HFFc6 (cell line): Measurements from ENCODE around the gene ATP8B2. TPM values are rescaled to one million over a fixed set of nuclear protein-coding genes. Genes with fewer than 3 reads are reported as not detected.

Experiments used
- DNase-seq: peaks from one replicate; pipeline ENCODE4 v3.0.0-alpha.2; 2018
- H3K27ac Mint-ChIP-seq: 2 replicates; pipeline ENCODE4 v1.8.0; 2020; ENCODE audit warnings: mild to moderate bottlenecking, mixed read lengths
- H3K27me3 Mint-ChIP-seq: 2 replicates; pipeline ENCODE4 v1.8.0; 2021; ENCODE audit warnings: mild to moderate bottlenecking, moderate library complexity, mixed read lengths; ENCODE audit not compliant: insufficient read depth
- H3K36me3 Mint-ChIP-seq: 2 replicates; pipeline ENCODE4 v1.8.0; 2021; ENCODE audit warnings: low read depth, mixed read lengths
- H3K4me1 Mint-ChIP-seq: 2 replicates; pipeline ENCODE4 v1.8.0; 2020; ENCODE audit warnings: low read depth, mixed read lengths
- H3K4me3 Mint-ChIP-seq: 2 replicates; pipeline ENCODE4 v1.8.0; 2020; ENCODE audit warnings: mild to moderate bottlenecking, moderate library complexity, mixed read lengths
- H3K9me3 Mint-ChIP-seq: 2 replicates; pipeline ENCODE4 v1.8.0; 2020; ENCODE audit warnings: mild to moderate bottlenecking, mixed read lengths
- total RNA-seq, 6 experiments: library from RNA; stranded (reverse); fragmentation: NEBNext Ultra II Directional; extraction: Animal tissue kit (Norgen Biotek cat#: 25700); gene quantifications; 2 replicates in 1 of 6; 3 replicates in 5 of 6; pipeline ENCODE4 v1.2.3, GENCODE V29; 2021
- TF ChIP-seq, protein P1 (sequence below): fragments of 200-600 bp; sonication (generic); IDR thresholded peaks from 2 replicates; pipeline ENCODE4 v1.5.0; 2021; ENCODE audit warnings: antibody characterized with exemption, mild to moderate bottlenecking

Gene ATP8B2
- total RNA-seq, 6 experiments from 2014 or later: 91.3 to 119 (median 107) TPM

DNA sequence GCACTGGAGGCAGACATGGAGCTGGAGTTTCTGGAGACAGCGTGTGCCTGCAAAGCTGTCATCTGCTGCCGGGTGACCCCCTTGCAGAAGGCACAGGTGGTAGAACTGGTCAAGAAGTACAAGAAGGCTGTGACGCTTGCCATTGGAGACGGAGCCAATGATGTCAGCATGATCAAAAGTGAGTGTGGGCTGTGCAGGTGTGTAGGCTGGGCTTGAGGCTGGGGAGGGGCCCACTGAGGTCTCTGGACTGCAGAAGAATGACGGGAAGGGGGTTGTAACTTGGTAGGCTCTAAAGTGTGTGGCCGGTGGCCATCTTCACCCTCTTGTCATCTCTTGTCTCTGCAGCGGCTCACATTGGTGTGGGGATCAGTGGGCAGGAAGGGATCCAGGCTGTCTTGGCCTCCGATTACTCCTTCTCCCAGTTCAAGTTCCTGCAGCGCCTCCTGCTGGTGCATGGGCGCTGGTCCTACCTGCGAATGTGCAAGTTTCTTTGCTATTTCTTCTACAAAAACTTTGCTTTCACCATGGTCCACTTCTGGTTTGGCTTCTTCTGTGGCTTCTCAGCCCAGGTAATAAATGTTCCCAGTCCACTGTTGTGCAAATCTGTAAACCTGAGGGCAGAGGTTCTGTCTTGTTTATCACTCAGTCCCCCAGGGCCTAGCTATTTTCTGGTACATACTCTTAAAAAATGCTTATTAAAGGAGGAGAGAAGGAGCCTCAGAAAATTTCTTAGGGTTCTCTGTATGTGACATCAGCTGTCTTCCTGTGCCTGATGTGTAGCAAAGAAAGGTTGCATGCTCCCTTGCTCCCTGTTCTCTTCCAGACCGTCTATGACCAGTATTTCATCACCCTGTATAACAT lies 19.9 kb downstream of the ATP8B2 start:
- Mint-ChIP-seq H3K27ac (no peak overlapping the region; the same call in 1 of the 2 replicates), H3K4me1 (no peaks in the 10 kb centered on the region), H3K36me3 (peaks cover 61% of the 10 kb centered on the region), H3K27me3 (peaks cover 8% of the 10 kb centered on the region), H3K9me3 (no peaks in the 10 kb centered on the region), H3K4me3 (no peak overlapping the region)
- TF ChIP-seq, protein P1, sequence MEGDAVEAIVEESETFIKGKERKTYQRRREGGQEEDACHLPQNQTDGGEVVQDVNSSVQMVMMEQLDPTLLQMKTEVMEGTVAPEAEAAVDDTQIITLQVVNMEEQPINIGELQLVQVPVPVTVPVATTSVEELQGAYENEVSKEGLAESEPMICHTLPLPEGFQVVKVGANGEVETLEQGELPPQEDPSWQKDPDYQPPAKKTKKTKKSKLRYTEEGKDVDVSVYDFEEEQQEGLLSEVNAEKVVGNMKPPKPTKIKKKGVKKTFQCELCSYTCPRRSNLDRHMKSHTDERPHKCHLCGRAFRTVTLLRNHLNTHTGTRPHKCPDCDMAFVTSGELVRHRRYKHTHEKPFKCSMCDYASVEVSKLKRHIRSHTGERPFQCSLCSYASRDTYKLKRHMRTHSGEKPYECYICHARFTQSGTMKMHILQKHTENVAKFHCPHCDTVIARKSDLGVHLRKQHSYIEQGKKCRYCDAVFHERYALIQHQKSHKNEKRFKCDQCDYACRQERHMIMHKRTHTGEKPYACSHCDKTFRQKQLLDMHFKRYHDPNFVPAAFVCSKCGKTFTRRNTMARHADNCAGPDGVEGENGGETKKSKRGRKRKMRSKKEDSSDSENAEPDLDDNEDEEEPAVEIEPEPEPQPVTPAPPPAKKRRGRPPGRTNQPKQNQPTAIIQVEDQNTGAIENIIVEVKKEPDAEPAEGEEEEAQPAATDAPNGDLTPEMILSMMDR: peak; percentile 92
- DNase-seq: peak; percentile 34

DNA sequence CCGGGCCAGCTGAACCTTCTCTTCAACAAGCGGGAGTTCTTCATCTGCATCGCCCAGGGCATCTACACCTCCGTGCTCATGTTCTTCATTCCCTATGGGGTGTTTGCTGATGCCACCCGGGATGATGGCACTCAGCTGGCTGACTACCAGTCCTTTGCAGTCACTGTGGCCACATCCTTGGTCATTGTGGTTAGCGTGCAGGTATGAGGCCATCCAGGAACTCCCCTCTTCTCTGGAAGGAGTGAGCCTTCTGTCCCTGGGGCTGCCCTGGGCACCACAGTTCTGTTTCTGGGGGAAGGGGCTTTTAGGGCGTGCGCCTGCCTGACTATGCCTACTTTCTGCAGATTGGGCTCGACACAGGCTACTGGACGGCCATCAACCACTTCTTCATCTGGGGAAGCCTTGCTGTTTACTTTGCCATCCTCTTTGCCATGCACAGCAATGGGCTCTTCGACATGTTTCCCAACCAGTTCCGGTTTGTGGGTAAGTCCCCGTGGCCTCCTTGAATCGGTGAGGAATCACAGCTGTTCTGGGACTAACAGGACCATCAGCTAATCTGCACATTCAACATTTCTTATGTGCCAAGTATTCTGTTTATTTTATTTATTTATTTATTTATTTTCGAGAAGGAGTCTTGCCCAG lies 21.1 kb downstream of the ATP8B2 start:
- H3K9me3 Mint-ChIP-seq: no peaks in the 10 kb centered on the region
- H3K27me3 Mint-ChIP-seq: peaks cover 8% of the 10 kb centered on the region
- no peak overlapping the region for H3K4me3 Mint-ChIP-seq
- H3K27ac Mint-ChIP-seq: no peak overlapping the region
- no peak for DNase-seq
- TF ChIP-seq, protein P1: no peak
- H3K4me1 Mint-ChIP-seq: no peaks in the 10 kb centered on the region
- H3K36me3 Mint-ChIP-seq: peaks cover 57% of the 10 kb centered on the region

DNA sequence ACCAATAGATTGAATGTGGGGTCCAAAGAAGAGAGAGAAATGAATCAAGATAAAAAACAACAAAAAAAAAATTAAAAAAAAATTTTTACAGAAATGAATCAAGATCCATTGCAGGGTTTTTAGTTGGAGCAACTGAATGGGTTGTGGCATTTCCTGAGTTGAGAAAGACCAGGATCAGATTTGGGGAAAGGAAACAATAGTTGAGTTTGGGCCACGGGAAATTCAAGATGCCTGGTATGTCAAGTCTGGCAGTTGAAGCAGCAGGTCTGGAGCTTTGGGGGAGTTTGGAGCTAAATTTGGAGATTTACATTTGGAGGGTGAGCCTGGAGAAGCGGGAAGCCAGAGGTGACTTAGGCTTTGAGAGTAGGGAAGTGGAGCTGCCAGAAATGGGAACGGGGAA lies 22.6 kb downstream of the ATP8B2 start:
- no peak for DNase-seq
- Mint-ChIP-seq H3K4me3 (no peak overlapping the region), H3K36me3 (peaks cover 47% of the 10 kb centered on the region), H3K27ac (no peak overlapping the region), H3K27me3 (peaks cover 8% of the 10 kb centered on the region), H3K9me3 (no peaks in the 10 kb centered on the region), H3K4me1 (peaks cover 7% of the 10 kb centered on the region)
- TF ChIP-seq, protein P1: no peak

DNA sequence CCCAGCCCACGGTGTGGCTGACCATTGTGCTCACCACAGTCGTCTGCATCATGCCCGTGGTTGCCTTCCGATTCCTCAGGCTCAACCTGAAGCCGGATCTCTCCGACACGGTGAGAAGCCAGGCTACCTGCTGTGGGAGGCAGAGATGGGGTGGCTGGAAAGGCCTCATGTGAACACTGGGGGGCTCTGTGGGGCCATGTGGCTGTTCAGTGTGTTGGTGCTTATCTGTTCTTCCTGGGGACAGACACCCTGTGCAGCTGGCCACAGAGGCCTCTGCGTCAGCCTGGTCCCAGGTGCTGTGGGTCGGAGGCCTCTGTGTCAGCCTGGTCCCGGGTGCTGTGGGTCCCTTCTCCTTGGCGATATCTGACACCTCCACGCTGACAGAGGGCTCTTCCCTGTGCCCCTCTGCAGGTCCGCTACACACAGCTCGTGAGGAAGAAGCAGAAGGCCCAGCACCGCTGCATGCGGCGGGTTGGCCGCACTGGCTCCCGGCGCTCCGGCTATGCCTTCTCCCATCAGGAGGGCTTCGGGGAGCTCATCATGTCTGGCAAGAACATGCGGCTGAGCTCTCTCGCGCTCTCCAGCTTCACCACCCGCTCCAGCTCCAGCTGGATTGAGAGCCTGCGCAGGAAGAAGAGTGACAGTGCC lies 23.2 kb downstream of the ATP8B2 start:
- Mint-ChIP-seq H3K36me3 (peaks cover 41% of the 10 kb centered on the region; the same call in 1 of the 2 replicates), H3K4me1 (peaks cover 13% of the 10 kb centered on the region), H3K27ac (no peak overlapping the region), H3K27me3 (peaks cover 8% of the 10 kb centered on the region), H3K4me3 (no peak overlapping the region), H3K9me3 (no peaks in the 10 kb centered on the region)
- DNase-seq: no peak
- TF ChIP-seq, protein P1: no peak

DNA sequence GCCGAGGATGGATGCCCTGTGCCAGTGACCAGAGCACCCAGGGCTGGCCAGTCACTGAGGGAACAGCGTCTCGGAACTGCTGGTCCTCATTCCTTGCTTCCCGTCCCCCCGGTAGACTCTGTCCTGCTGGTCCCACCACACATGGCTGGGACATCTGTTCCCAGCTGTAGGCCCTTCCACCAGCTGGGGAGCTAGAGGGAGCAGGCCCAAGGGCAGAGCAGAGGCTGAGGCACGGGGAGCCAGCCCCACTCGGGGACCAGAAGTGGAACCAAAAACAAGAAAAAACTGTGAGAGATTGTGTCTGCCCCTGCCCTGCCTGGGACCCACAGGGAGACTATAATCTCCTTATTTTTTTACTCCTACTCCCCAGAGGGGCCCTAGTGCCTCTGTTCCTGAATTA lies 23.8 kb downstream of the ATP8B2 start:
- Mint-ChIP-seq H3K4me1 (peaks cover 19% of the 10 kb centered on the region), H3K9me3 (no peaks in the 10 kb centered on the region), H3K4me3 (no peak overlapping the region), H3K36me3 (peaks cover 35% of the 10 kb centered on the region; the same call in 1 of the 2 replicates), H3K27ac (no peak overlapping the region), H3K27me3 (peaks cover 2% of the 10 kb centered on the region)
- TF ChIP-seq, protein P1: no peak
- DNase-seq: no peak
